ENCODE measurements around the gene PDXK. TPM values are rescaled to one million over a fixed set of nuclear protein-coding genes. Genes with fewer than 3 reads are reported as not detected.

The PDXK gene
- polyA plus RNA-seq, 1 of the 3 experiments (the other 2 are of a cell fraction), result 85.7 TPM

GRCh38 chr21:43792406-43792805 lies 73.5 kb downstream of the PDXK start:
- H3K4me3 ChIP-seq (ENCODE audit: low read depth in 2 of 2, low read length in 1 of 2), result no peak overlapping the region
- H2AFZ ChIP-seq (ENCODE audit: low read depth), result no peak overlapping the region
- no peak for TF ChIP-seq ZBTB33 (IDR thresholded peaks at IDR 0.05; ENCODE audit: borderline replicate concordance, low read depth)
- TF ChIP-seq IRF3 (IDR thresholded peaks at IDR 0.05; ENCODE audit: low read depth, low read length), result no peak
- TF ChIP-seq RAD21 (IDR thresholded peaks at IDR 0.05; ENCODE audit: low read length), result no peak
- TF ChIP-seq JUND (IDR thresholded peaks at IDR 0.05), result no peak
- TF ChIP-seq FOSL2 (IDR thresholded peaks at IDR 0.05; ENCODE audit: borderline replicate concordance, low read depth), result no peak
- no peak for TF ChIP-seq EZH2phosphoT487 (IDR thresholded peaks at IDR 0.05; ENCODE audit: borderline replicate concordance, low read depth)
- no peak for TF ChIP-seq MXI1 (IDR thresholded peaks at IDR 0.05; ENCODE audit: low read depth, low read length)
- TF ChIP-seq PBX3 (IDR thresholded peaks at IDR 0.05), result no peak
- no peak for TF ChIP-seq MEF2A (IDR thresholded peaks at IDR 0.05; ENCODE audit: borderline replicate concordance, low read depth)
- no peak for TF ChIP-seq NRF1 (IDR thresholded peaks at IDR 0.05; ENCODE audit: low read depth, low read length)
- no peak for TF ChIP-seq CTCF (IDR thresholded peaks at IDR 0.05)
- no peak for TF ChIP-seq RXRA (IDR thresholded peaks at IDR 0.05; ENCODE audit: borderline replicate concordance, low read depth)
- no peak for TF ChIP-seq NFIC (IDR thresholded peaks at IDR 0.05; ENCODE audit: borderline replicate concordance)
- TF ChIP-seq YY1 (IDR thresholded peaks at IDR 0.05; ENCODE audit: low read depth), result no peak
- no peak for TF ChIP-seq REST (IDR thresholded peaks at IDR 0.05; ENCODE audit: low read depth, low read length)
- TF ChIP-seq RFX5 (IDR thresholded peaks at IDR 0.05; ENCODE audit: low read length), result no peak
- no peak for TF ChIP-seq CHD2 (IDR thresholded peaks at IDR 0.05; ENCODE audit: low read length, partially characterized antibody)
- TF ChIP-seq POLR2AphosphoS5 (IDR thresholded peaks at IDR 0.05; ENCODE audit: low read depth, low read length), result no peak
- no peak for TF ChIP-seq USF2 (IDR thresholded peaks at IDR 0.05; ENCODE audit: borderline replicate concordance, low read depth, low read length)
- no peak for TF ChIP-seq ELF1 (IDR thresholded peaks at IDR 0.05)
- no peaks in the 10 kb centered on the region for H3K27me3 ChIP-seq (ENCODE audit: insufficient read depth)
- no peaks in the 10 kb centered on the region for H3K9me3 ChIP-seq
- 91% methylated on average over 8 of the region's 8 CpGs for WGBS (ENCODE audit: low lambda C conversion rate)
- DNase-seq, result no peak
- ChIA-PET POLR2A (no interaction called here), CTCF (interaction anchor here (1.0 to 1.3 kb wide), 2 partner anchors 18 to 183 kb away, joined by 3 to 4 read pairs; no protein-coding TSS in a partner anchor)
- H3K4me1 ChIP-seq (ENCODE audit: control insufficient read depth in 1 of 2, insufficient read depth in 2 of 2, low read depth in 1 of 2, low read length in 1 of 2), result peaks cover 10 to 11% of the 10 kb centered on the region in 2 experiments; a peak in 2 of 4 replicates
- H3K4me2 ChIP-seq, result no peak overlapping the region
- H3F3A ChIP-seq (replicated peaks; ENCODE audit: insufficient read depth), result peaks cover 6% of the 10 kb centered on the region
- peaks cover 4% of the 10 kb centered on the region for H4K20me1 ChIP-seq (ENCODE audit: insufficient read depth)
- peaks cover 51% of the 10 kb centered on the region for H3K79me2 ChIP-seq (ENCODE audit: insufficient read depth)
- no peak overlapping the region for H3K9ac ChIP-seq
- no peaks in the 10 kb centered on the region for H3K9me2 ChIP-seq
- no peak overlapping the region for H3K27ac ChIP-seq (ENCODE audit: low read depth in 2 of 2, low read length in 1 of 2)
- H3K36me3 ChIP-seq (replicated peaks in 1 of 2; ENCODE audit: control insufficient read depth in 1 of 2, insufficient read depth in 2 of 2, low read length in 1 of 2), result peaks cover 35 to 50% of the 10 kb centered on the region in 2 experiments

All from SK-N-SH (cell line).